IMR-90 (cell line): Measurements from ENCODE around the gene PCDHB1.

Source experiments
- CTCF ChIP-seq: conservative IDR thresholded peaks from 2 replicates; pipeline ENCODE4 v1.5.1; 2012; ENCODE audit warnings: mild to moderate bottlenecking, low read depth, low read length, improper control_type of control experiment
- MXI1 ChIP-seq: IDR thresholded peaks from 2 replicates; pipeline ENCODE4 v1.6.1; 2012; ENCODE audit warnings: low read depth, mild to moderate bottlenecking, low read length, moderate library complexity, borderline replicate concordance

- no peak for TF ChIP-seq CTCF
- TF ChIP-seq MXI1, result no peak
These were observed 49.1 kb upstream of the PCDHB1 start for GRCh38 chr5:141001844-141002604.
